ENCODE data around the gene THTPA.

THTPA gene

DNA sequence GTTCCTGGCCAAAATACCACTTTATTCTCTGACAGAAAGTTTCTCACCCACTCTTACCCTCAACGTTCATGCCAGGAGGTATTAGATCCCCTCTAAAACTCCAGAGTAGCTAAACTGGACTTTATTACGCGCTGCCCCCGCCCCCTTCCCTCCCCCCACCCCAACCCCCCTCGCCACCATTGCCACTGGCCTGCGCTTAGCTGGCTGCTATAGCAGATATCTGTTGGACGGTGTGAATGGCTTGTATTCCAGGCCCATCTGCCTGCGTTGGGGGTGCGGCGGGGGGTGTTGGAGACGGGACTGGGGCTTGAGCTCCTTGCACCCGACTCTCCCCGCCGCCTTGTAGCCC lies 564 bp upstream of the THTPA start:
- DNase-seq (ENCODE audit: low read depth, low spot score): no peak
- in situ Hi-C loops (cut with HindIII; ENCODE audit: low sequenced_read_pairs): no loop called here
- H3K4me3 ChIP-seq (ENCODE audit: low read depth, low read length): peak overlapping the region; percentile 76
- TF ChIP-seq, protein P1, sequence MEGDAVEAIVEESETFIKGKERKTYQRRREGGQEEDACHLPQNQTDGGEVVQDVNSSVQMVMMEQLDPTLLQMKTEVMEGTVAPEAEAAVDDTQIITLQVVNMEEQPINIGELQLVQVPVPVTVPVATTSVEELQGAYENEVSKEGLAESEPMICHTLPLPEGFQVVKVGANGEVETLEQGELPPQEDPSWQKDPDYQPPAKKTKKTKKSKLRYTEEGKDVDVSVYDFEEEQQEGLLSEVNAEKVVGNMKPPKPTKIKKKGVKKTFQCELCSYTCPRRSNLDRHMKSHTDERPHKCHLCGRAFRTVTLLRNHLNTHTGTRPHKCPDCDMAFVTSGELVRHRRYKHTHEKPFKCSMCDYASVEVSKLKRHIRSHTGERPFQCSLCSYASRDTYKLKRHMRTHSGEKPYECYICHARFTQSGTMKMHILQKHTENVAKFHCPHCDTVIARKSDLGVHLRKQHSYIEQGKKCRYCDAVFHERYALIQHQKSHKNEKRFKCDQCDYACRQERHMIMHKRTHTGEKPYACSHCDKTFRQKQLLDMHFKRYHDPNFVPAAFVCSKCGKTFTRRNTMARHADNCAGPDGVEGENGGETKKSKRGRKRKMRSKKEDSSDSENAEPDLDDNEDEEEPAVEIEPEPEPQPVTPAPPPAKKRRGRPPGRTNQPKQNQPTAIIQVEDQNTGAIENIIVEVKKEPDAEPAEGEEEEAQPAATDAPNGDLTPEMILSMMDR (IDR thresholded peaks at IDR 0.05; ENCODE audit: low read depth, low read length): no peak

GRCh38 chr14:23556700-23557440 lies 799 bp downstream of the THTPA start:
- in situ Hi-C loops (cut with HindIII; ENCODE audit: low sequenced_read_pairs): no loop called here
- TF ChIP-seq, protein P1 (IDR thresholded peaks at IDR 0.05; ENCODE audit: low read depth, low read length): no peak
- no peak for DNase-seq (ENCODE audit: low read depth, low spot score)
- H3K4me3 ChIP-seq (ENCODE audit: low read depth, low read length): peak overlapping the region; percentile 76

- DNase-seq (ENCODE audit: low read depth, low spot score): no peak
- in situ Hi-C loops (cut with HindIII; ENCODE audit: low sequenced_read_pairs): no loop called here
- no peak overlapping the region for H3K4me3 ChIP-seq (ENCODE audit: low read depth, low read length)
- TF ChIP-seq, protein P1 (IDR thresholded peaks at IDR 0.05; ENCODE audit: low read depth, low read length): no peak
Observed at GRCh38 chr14:23557521-23557920, 1.4 kb downstream of the THTPA start.

GRCh38 chr14:23557946-23558345 lies 1.9 kb downstream of the THTPA start:
- TF ChIP-seq, protein P1 (IDR thresholded peaks at IDR 0.05; ENCODE audit: low read depth, low read length): no peak
- no peak for DNase-seq (ENCODE audit: low read depth, low spot score)
- no peak overlapping the region for H3K4me3 ChIP-seq (ENCODE audit: low read depth, low read length)
- in situ Hi-C loops (cut with HindIII; ENCODE audit: low sequenced_read_pairs): no loop called here

- TF ChIP-seq, protein P1 (IDR thresholded peaks at IDR 0.05; ENCODE audit: low read depth, low read length): no peak
- in situ Hi-C loops (cut with HindIII; ENCODE audit: low sequenced_read_pairs): no loop called here
- no peak for DNase-seq (ENCODE audit: low read depth, low spot score)
- H3K4me3 ChIP-seq (ENCODE audit: low read depth, low read length): no peak overlapping the region
Observed at GRCh38 chr14:23558346-23559009, 2.4 kb downstream of the THTPA start.

DNA sequence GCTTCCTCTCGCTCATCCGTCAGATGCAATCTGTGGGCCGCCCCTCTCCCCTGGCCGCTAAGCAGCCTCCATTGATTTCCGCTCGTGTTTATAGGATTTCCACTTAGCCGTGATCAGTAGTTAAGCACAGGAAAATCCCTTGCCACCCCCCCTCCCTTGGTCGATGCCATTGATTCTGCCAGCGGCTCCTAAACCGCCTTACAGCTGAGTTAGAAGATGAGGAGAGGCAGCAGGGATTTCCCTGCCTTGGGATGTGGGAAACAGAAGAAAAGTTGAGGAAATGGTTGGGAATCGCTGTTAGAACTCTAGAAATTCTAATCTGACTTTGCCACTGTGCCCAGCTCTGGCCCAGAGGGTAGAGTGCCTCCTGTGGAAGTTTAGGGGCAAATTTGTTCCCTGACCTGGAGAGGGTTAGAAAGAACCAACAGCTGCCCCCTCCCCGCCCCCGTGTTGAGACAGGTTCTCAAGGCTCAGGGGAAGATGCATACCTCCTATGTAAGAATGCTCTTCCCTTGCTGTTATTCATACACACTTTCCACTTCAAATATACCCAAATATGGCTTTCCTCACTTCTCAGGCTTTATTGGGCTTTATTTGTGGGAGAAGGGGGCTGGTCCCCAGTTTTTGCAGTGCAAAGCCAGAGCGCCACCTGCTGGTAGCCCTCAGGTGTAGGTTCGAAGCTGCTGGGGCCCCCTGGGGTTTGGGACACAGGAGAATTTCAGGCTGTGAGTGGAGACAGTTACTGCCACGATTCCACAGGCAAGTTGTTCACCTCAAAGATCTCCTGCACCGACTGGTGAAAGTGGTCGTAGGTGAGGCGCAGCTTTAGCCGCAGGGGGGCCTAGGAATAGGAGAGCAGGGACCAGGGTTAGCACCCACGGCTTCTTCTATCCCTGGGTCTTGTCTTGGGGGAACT lies 3.2 kb downstream of the THTPA start:
- H3K4me3 ChIP-seq (ENCODE audit: low read depth, low read length): no peak overlapping the region
- TF ChIP-seq, protein P1 (IDR thresholded peaks at IDR 0.05; ENCODE audit: low read depth, low read length): peak; percentile 96
- in situ Hi-C loops (cut with HindIII; ENCODE audit: low sequenced_read_pairs): no loop called here
- peak; percentile 44 for DNase-seq (ENCODE audit: low read depth, low spot score)

Data from astrocyte of the spinal cord (primary cell).